GM18519 (cell line): Measurements from ENCODE around the gene MCOLN3.
"Not testable (repeated sequence)": the region's sequence is repeated elsewhere in the genome, so short reads cannot be mapped to it uniquely, and the experiment has no call there.

Experiments
- ATAC-seq: cut with Tn5 transposase; IDR thresholded peaks from one replicate; pipeline ENCODE4 v1.9.1; 2021; ENCODE audit warnings: mild to moderate bottlenecking, moderate library complexity; ENCODE audit not compliant: unreplicated experiment, low FRiP score

MCOLN3 gene

DNA sequence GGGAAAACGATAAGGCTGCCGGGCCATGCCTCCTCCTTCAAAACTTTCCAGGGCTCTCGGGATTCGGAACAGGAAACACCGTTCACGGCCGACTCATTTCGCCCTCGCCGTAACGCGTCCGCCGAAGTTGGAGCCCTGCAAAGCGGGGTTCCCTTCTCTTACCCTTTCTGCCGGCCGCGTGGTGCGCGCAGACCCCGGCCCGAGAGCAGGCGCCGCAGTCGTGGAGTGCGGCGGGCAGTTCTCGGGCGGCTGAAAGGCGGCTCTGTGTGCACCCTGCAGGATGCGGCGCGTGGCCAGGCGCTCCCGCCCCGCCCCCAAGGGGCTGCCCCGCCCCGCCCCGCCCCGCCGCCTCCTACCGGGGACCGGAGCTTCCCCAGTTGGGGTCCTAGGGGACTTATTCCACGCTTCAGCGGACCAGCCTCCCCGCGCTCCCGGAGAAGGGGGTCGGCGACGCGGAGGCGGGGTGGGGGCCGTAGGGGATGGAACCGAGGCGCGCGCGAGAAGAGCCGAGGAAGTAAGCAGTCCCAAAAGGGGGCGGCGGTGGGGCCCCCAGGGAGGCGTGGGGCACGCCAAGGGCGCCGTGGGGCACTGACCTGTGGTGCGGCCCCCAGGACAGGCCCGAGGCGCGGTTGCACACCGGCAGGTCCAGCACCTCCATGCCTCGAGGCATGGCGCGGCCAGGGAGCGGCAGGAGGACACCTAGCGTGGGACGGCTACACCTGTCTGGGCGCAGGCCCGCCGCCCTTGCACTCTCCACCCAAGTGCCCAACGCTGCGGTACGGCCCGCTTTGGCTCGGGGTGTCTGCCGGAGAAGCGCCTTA lies 51.2 kb downstream of the MCOLN3 start, which contains the start of gene MCOLN2:
MCOLN2 (minus strand) TSS at position 268 of the 821 bp plus-strand sequence; CDS start at position 27, 241 bp downstream.
- no peak for ATAC-seq

DNA sequence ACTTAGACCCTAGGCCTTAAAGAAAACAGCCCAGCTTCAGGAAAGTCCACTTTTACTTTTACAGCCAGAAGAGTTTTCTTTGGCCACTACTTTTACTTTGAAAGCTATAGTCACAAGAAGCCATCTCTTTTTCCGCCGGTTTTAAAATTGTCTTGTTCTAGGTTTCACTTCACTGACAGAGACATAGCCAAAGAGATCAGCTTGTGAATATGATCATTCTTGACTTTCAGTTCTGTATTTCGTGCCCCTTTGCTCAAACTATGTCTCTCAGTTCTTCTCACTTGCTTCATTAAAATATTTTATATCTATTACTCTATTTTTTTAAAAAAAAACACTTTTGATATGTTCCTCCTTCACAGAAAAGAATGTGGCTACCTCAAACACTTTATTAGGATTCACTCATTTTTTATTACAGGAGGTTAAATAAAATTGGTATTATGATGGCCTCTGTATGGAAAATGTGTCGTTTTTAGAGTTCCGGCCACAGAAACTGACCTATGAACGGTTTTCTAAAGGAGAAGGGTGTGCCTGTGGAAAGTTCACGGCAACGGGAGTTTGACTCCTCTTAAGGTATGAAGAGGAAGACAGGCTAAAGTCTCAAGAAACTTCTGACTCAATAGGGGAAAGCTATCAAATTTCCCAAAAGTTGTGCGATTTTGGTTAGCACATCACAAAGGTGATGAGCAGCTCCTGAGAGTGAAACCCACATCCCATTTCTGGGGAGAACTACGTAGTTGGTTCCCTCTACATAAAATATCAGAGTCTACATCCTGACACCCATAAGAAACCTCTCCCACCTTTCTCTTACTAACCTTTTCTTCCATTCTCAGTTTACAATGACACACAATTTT lies 52.6 kb downstream of the MCOLN3 start:
- peak; percentile 68 for ATAC-seq

GRCh38 chr1:84991097-84991920 lies 57.0 kb downstream of the MCOLN3 start:
- ATAC-seq, result no peak

- ATAC-seq, result peak; percentile 59
These were observed 59.7 kb downstream of the MCOLN3 start for GRCh38 chr1:84988588-84988987.

DNA sequence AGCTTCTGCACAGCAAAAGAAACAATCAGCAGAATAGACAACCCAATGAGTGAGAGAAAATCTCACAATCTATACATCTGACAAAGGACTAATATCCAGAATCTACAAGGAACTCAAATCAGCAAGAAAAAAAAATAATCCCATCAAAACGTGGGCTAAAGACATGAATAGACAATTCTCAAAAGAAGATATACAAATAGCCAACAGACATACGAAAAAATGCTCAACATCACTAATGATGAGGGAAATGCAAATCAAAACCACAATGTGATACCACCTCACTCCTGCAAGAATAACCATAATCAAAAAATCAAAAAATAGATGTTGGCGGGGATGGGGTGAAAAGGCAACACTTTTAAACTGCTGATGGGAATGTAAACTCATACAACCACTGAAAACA lies 61.7 kb downstream of the MCOLN3 start:
- not testable (repeated sequence) for ATAC-seq

DNA sequence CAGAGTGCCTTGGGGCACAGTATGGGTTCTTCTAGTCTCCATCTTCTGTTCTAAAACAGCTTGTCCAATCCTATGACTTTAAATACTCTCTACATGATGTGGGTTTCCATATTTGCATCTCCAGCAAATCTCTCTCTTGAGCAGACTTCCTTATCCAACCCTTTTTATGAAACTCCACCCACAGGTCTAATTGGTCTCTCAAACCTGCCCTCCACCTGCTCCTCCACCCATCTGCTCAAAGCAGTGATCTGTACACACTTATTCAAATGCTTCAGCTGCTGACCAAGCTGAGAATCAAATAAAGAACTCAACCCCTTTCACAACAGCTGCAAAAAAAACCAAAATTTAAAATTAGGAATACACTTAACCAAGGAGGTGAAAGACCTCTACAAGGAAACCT lies 62.9 kb downstream of the MCOLN3 start:
- no peak for ATAC-seq

DNA sequence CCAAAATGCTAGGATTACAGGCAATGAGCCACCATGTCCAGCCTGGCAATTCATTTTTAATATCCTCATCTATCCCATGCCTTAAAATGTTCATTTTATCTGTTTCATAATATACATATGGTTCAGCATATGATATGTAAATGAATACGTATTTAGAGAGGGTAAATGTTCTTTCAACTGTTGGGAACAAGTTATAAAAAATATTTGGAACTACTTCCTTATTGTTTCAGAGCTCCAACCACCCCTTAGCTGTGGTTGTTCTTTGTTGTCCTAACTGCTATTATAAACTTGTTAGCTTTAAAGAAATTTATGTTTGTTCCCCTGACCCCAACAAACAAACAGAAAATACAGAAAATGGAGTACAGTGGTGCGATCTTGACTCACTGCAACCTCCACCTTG lies 65.9 kb downstream of the MCOLN3 start:
- ATAC-seq, result no peak

GRCh38 chr1:84975035-84975434 lies 73.3 kb downstream of the MCOLN3 start:
- no peak for ATAC-seq

DNA sequence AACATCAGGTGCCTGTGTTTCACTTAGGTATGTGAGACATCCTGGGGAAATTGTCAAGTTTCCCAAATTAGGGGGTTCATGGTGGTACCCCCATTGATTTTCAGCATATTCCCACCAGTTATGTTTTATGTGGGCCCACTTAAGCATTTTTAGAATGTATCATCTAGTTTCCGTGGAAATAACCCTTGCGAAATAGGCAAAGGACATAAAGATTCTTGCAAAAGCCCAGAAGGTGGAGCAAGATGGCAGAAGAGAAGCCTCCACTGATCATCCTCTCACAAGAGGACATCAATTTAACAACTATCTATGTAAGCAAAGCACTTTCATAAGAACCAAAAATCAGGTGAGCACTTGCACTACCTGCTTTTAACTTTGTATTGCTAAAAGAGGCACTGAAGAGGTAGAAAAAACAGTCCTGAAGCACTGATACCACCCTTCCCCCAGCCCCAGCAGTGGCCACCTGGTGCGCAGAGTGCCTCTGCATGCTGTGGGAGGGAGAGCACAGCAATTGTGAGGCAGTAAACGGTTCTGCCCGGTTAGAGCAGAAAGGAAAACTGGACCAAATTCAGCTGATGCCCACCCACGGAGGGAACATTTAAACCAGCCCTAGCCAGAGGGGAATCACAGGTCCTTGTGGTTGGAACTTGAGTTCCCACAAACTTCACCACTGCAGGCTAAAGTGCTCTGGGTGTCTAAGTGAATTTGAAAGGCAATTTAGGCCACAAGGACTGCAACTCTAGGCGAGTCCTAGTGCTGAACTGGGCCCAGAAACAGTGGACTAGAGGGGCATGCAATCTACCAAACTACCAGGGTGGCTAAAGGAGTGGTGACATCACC lies 74.6 kb downstream of the MCOLN3 start:
- ATAC-seq, result no peak

GRCh38 chr1:84972377-84972987 lies 75.8 kb downstream of the MCOLN3 start:
- no peak for ATAC-seq

DNA sequence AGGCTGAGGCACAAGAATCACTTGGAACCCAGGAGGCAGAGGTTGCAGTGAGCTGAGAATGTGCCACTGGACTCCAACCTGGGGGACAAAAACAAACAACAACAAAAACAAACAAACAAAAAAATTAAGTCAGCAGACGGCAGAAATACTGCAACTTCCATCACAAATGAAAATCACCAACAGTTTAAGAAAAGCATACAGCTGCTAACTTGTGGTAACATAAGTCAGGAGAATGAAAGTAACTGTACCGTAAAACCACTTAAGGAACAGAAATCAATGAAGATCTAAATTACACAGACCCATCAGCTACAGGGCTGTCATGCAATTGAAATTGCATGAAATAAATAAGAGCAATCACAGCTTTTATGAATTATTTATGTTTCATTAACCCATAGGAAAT lies 76.3 kb downstream of the MCOLN3 start:
- ATAC-seq, result peak; percentile 29

DNA sequence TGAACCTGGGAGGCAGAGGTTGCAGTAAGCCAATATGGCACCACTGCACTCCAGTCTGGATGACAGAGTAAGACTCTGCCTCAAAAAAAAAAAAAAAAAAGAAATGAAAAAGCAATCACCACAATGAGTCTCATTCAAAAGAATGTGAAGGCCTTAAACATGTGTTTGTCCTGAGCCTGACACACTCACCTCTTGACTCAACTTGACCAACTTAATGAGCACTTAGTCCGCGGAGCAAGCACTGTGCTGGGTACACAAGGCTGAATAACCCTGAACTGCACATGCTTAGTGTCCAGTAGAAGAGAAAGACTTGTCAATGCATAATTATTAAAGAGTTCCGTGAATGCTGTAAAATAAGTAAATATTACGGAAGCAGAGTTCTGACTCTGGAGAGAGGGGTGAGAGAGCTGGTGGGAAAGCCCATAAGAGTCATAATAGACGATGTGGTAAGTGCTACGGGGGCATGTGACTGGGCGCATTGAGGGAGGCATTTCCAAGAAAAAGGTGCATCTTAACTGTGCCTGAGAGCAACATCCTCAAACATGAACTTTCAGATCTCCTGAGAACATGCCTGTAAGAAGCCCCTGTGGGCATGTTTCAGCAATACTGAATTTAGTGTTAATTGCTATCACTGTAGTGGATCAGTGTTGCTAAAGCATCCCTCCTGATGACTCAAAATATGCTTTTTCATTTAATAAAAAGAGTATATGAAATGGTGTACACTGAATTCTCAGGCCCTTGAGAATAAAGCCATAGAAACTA lies 78.6 kb downstream of the MCOLN3 start:
- peak; percentile 44 for ATAC-seq

- no peak for ATAC-seq
These were observed 79.4 kb downstream of the MCOLN3 start for GRCh38 chr1:84968865-84969264.

GRCh38 chr1:84968101-84968500 lies 80.2 kb downstream of the MCOLN3 start:
- ATAC-seq, result no peak
